CD14-positive monocyte (primary cell): Measurements from ENCODE around the gene BRAT1. TPM values are rescaled to one million over a fixed set of nuclear protein-coding genes. Genes with fewer than 3 reads are reported as not detected.

Experiments
- DNase-seq, 3 donors: peaks; one replicate each; pipeline ENCODE4 v3.0.0-alpha.2; 2011 to 2022
- H2AFZ ChIP-seq: 2 replicates; pipeline ENCODE4 v1.6.0; 2012; ENCODE audit warnings: mild to moderate bottlenecking, low read depth, low read length, inconsistent platforms; ENCODE audit not compliant: insufficient read depth, poor library complexity, severe bottlenecking
- H3K27ac ChIP-seq, 2 donors: 1 replicate in 1 of 2; 2 replicates in 1 of 2; pipeline ENCODE4 v1.5.1; 2012 to 2013; ENCODE audit warnings: low read length in 2 of 2, control low read depth in 1 of 2, inconsistent platforms in 1 of 2, low read depth in 1 of 2, mild to moderate bottlenecking in 1 of 2
- H3K27me3 ChIP-seq, 2 donors: one replicate each; pipeline versions ENCODE4 v1.6.0 to v1.6.1; 2011 to 2013; ENCODE audit warnings: low read length in 2 of 2; ENCODE audit not compliant: control insufficient read depth in 2 of 2, insufficient read depth in 2 of 2
- H3K36me3 ChIP-seq, 2 donors: replicated peaks in 1 of 2; 1 replicate in 1 of 2; 2 replicates in 1 of 2; pipeline versions ENCODE4 v1.5.1 to v1.6.1; 2012 to 2013; ENCODE audit warnings: low read length in 2 of 2, control low read depth in 1 of 2, inconsistent platforms in 1 of 2, mild to moderate bottlenecking in 1 of 2; ENCODE audit not compliant: insufficient read depth in 2 of 2, control insufficient read depth in 1 of 2
- H3K4me1 ChIP-seq, 2 donors: 1 replicate in 1 of 2; 2 replicates in 1 of 2; pipeline versions ENCODE4 v1.5.1 to v1.6.1; 2012 to 2013; ENCODE audit warnings: low read length in 2 of 2, control low read depth in 1 of 2, inconsistent platforms in 1 of 2, mild to moderate bottlenecking in 1 of 2, moderate library complexity in 1 of 2; ENCODE audit not compliant: insufficient read depth in 2 of 2, control insufficient read depth in 1 of 2
- H3K4me2 ChIP-seq: replicated peaks from 2 replicates; pipeline ENCODE3; 2012; ENCODE audit warnings: low read length, moderate library complexity, mild to moderate bottlenecking; ENCODE audit not compliant: poor library complexity, severe bottlenecking; ENCODE audit errors: extremely low read depth
- H3K4me3 ChIP-seq, 3 experiments: fragments of 200-600 bp in 1 of 3; sonication (generic) in 1 of 3; replicated peaks in 1 of 3; 1 replicate in 2 of 3; 2 replicates in 1 of 3; pipeline ENCODE4 v1.5.1; 2011 to 2013; ENCODE audit warnings: low read length in 3 of 3, mild to moderate bottlenecking in 3 of 3, control low read depth in 2 of 3, low read depth in 2 of 3, inconsistent platforms in 1 of 3, moderate library complexity in 1 of 3
- H3K79me2 ChIP-seq: 2 replicates; pipeline ENCODE4 v1.6.0; 2012; ENCODE audit warnings: mild to moderate bottlenecking, control low read depth, inconsistent platforms, low read length, moderate library complexity; ENCODE audit not compliant: insufficient read depth
- H3K9ac ChIP-seq: 2 replicates; pipeline ENCODE4 v1.6.0; 2017; ENCODE audit warnings: low read length, mild to moderate bottlenecking; ENCODE audit not compliant: insufficient read depth, poor library complexity, severe bottlenecking
- H3K9me3 ChIP-seq, 2 donors: replicated peaks in 1 of 2; 1 replicate in 1 of 2; 2 replicates in 1 of 2; pipeline versions ENCODE4 v1.5.1 to v1.6.1; 2012 to 2013; ENCODE audit warnings: low read length in 2 of 2, control low read depth in 1 of 2; ENCODE audit not compliant: control insufficient read depth in 1 of 2, insufficient read depth in 1 of 2
- H4K20me1 ChIP-seq: 2 replicates; pipeline ENCODE4 v1.6.0; 2012; ENCODE audit warnings: mild to moderate bottlenecking, low read length, control low read depth, moderate library complexity; ENCODE audit not compliant: insufficient read depth
- H3K27ac Mint-ChIP-seq, 7 donors: one replicate each; pipeline ENCODE4 v1.8.0; 2020; ENCODE audit warnings: mild to moderate bottlenecking in 7 of 7, mixed read lengths in 7 of 7, moderate library complexity in 6 of 7, inconsistent platforms in 2 of 7
- H3K27me3 Mint-ChIP-seq, 3 donors: one replicate each; pipeline ENCODE4 v1.8.0; 2021 to 2022; ENCODE audit warnings: low read depth in 3 of 3, mild to moderate bottlenecking in 3 of 3, mixed read lengths in 3 of 3, moderate library complexity in 3 of 3, inconsistent platforms in 1 of 3
- H3K36me3 Mint-ChIP-seq, 2 donors: one replicate each; pipeline ENCODE4 v1.8.0; 2020; ENCODE audit warnings: mixed read lengths in 2 of 2, inconsistent platforms in 1 of 2, mild to moderate bottlenecking in 1 of 2
- H3K4me1 Mint-ChIP-seq: one replicate; pipeline ENCODE4 v1.8.0; 2020; ENCODE audit warnings: mild to moderate bottlenecking, mixed read lengths
- H3K4me3 Mint-ChIP-seq, 2 donors: one replicate each; pipeline ENCODE4 v1.8.0; 2020; ENCODE audit warnings: mild to moderate bottlenecking in 2 of 2, mixed read lengths in 2 of 2, moderate library complexity in 1 of 2
- H3K9me3 Mint-ChIP-seq, 7 donors: one replicate each; pipeline ENCODE4 v1.8.0; 2020 to 2022; ENCODE audit warnings: mixed read lengths in 7 of 7, mild to moderate bottlenecking in 6 of 7, moderate library complexity in 6 of 7, inconsistent platforms in 2 of 7
- CTCF ChIP-seq: fragments of 200-600 bp; IDR thresholded peaks from one replicate; pipeline ENCODE4 v1.8.0; 2022; ENCODE audit warnings: antibody characterized with exemption, mild to moderate bottlenecking
- WGBS: methylation state at CpG from one replicate; pipeline ENCODE4 v1.1.5; 2013; ENCODE audit warnings: missing lambda C conversion rate; ENCODE audit not compliant: insufficient coverage; 5-methylcytosine and 5-hydroxymethylcytosine counted together
- intact Hi-C, 2 donors: fragments of 100-400 bp; cut with micrococcal nuclease; formaldehyde crosslinking; loops; one replicate each; pipeline versions ENCODE4 v1.15.0 to v1.15.1; 2023
- polyA plus RNA-seq, 3 donors: library from polyadenylated mRNA; depleted of rRNA in 1 of 3; unstranded in 2 of 3; stranded (reverse) in 1 of 3; fragments of 300-500 nt in 2 of 3; fragments of >200 nt in 1 of 3; fragmentation: Illumina TruSeq in 2 of 3; gene quantifications; 1 replicate in 2 of 3; 2 replicates in 1 of 3; pipeline ENCODE4 v1.2.3, GENCODE V29; 2012 to 2021

BRAT1 gene
- polyA plus RNA-seq, 3 donors = 31.6 to 34.2 (median 32.5) TPM

GRCh38 chr7:2514473-2515423 is 40.6 kb downstream of the BRAT1 start:
- WGBS = 92% methylated on average over 8 of the region's 9 CpGs
- no peak for TF ChIP-seq CTCF
- no peaks in the 10 kb centered on the region for H3K36me3 Mint-ChIP-seq
- peaks cover 0 to 7% (median 1%) of the 10 kb centered on the region in 3 donors for H3K27me3 Mint-ChIP-seq
- no peak overlapping the region for H3K4me3 Mint-ChIP-seq
- no peaks in the 10 kb centered on the region for H3K9me3 ChIP-seq
- H2AFZ ChIP-seq = no peak overlapping the region
- no peak overlapping the region for H3K27ac ChIP-seq
- no peaks in the 10 kb centered on the region for H3K27me3 ChIP-seq
- intact Hi-C loops = loop anchor here in 1 of 2 donors (10.0 kb wide), 1 partner anchor 110 kb away; the partner anchor contains the start of gene CHST12
- no peaks in the 10 kb centered on the region for H3K9me3 Mint-ChIP-seq
- H3K79me2 ChIP-seq = no peaks in the 10 kb centered on the region
- no peak overlapping the region for H3K9ac ChIP-seq
- H4K20me1 ChIP-seq = no peaks in the 10 kb centered on the region
- no peak overlapping the region for H3K4me2 ChIP-seq
- peaks cover 50 to 61% of the 10 kb centered on the region in 2 donors for H3K4me1 ChIP-seq
- peaks cover 50% of the 10 kb centered on the region for H3K4me1 Mint-ChIP-seq
- no peak overlapping the region for H3K4me3 ChIP-seq
- H3K36me3 ChIP-seq = no peaks in the 10 kb centered on the region
- no peak for DNase-seq
- H3K27ac Mint-ChIP-seq = no peak overlapping the region

GRCh38 chr7:2513702-2514101 is 41.6 kb downstream of the BRAT1 start:
- DNase-seq = no peak
- Mint-ChIP-seq H3K4me3 (no peak overlapping the region), H3K27me3 (peaks cover 0 to 11% (median 4%) of the 10 kb centered on the region in 3 donors), H3K4me1 (peaks cover 57% of the 10 kb centered on the region), H3K36me3 (no peaks in the 10 kb centered on the region), H3K9me3 (no peaks in the 10 kb centered on the region), H3K27ac (no peak overlapping the region)
- H4K20me1 ChIP-seq = no peaks in the 10 kb centered on the region
- H3K27me3 ChIP-seq = no peaks in the 10 kb centered on the region
- no peak overlapping the region for H3K27ac ChIP-seq
- peaks cover 56 to 64% of the 10 kb centered on the region in 2 donors for H3K4me1 ChIP-seq
- no peak overlapping the region for H2AFZ ChIP-seq
- 96% methylated on average over 6 of the region's 7 CpGs for WGBS
- no peak overlapping the region for H3K4me2 ChIP-seq
- no peak overlapping the region for H3K9ac ChIP-seq
- no peaks in the 10 kb centered on the region for H3K9me3 ChIP-seq
- no peak overlapping the region for H3K4me3 ChIP-seq
- no peaks in the 10 kb centered on the region for H3K36me3 ChIP-seq
- intact Hi-C loops = loop anchor here in 1 of 2 donors (10.0 kb wide), 1 partner anchor 109 kb away; the partner anchor contains the start of gene CHST12
- no peaks in the 10 kb centered on the region for H3K79me2 ChIP-seq
- TF ChIP-seq CTCF = no peak
